ENCODE measurements around the gene FANCC.

The FANCC gene

GRCh38 chr9:95104581-95104960 lies 212.9 kb downstream of the FANCC start:
- peaks cover 0 to 7% of the 10 kb centered on the region in 2 experiments for H3K4me1 ChIP-seq (ENCODE audit: control insufficient read depth in 1 of 2, insufficient read depth in 1 of 2, low read depth in 1 of 2, low read length in 1 of 2)
- H3K36me3 ChIP-seq, result no peaks in the 10 kb centered on the region
- H3K4me3 ChIP-seq (ENCODE audit: low read depth in 1 of 2, low read length in 1 of 2), result no peak overlapping the region
- no peak overlapping the region for H3K27ac ChIP-seq
- TF ChIP-seq, protein P1, sequence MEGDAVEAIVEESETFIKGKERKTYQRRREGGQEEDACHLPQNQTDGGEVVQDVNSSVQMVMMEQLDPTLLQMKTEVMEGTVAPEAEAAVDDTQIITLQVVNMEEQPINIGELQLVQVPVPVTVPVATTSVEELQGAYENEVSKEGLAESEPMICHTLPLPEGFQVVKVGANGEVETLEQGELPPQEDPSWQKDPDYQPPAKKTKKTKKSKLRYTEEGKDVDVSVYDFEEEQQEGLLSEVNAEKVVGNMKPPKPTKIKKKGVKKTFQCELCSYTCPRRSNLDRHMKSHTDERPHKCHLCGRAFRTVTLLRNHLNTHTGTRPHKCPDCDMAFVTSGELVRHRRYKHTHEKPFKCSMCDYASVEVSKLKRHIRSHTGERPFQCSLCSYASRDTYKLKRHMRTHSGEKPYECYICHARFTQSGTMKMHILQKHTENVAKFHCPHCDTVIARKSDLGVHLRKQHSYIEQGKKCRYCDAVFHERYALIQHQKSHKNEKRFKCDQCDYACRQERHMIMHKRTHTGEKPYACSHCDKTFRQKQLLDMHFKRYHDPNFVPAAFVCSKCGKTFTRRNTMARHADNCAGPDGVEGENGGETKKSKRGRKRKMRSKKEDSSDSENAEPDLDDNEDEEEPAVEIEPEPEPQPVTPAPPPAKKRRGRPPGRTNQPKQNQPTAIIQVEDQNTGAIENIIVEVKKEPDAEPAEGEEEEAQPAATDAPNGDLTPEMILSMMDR (IDR thresholded peaks at IDR 0.05), result no peak
- H3K9me3 ChIP-seq, result no peaks in the 10 kb centered on the region
- H3K27me3 ChIP-seq, result no peaks in the 10 kb centered on the region

GRCh38 chr9:95103871-95104580 lies 213.5 kb downstream of the FANCC start:
- no peak overlapping the region for H3K27ac ChIP-seq
- no peak overlapping the region for H3K4me3 ChIP-seq (ENCODE audit: low read depth in 1 of 2, low read length in 1 of 2)
- no peaks in the 10 kb centered on the region for H3K36me3 ChIP-seq
- no peaks in the 10 kb centered on the region for H3K9me3 ChIP-seq
- H3K4me1 ChIP-seq (ENCODE audit: control insufficient read depth in 1 of 2, insufficient read depth in 1 of 2, low read depth in 1 of 2, low read length in 1 of 2), result peaks cover 0 to 7% of the 10 kb centered on the region in 2 experiments
- no peaks in the 10 kb centered on the region for H3K27me3 ChIP-seq
- TF ChIP-seq, protein P1 (IDR thresholded peaks at IDR 0.05), result no peak

DNA sequence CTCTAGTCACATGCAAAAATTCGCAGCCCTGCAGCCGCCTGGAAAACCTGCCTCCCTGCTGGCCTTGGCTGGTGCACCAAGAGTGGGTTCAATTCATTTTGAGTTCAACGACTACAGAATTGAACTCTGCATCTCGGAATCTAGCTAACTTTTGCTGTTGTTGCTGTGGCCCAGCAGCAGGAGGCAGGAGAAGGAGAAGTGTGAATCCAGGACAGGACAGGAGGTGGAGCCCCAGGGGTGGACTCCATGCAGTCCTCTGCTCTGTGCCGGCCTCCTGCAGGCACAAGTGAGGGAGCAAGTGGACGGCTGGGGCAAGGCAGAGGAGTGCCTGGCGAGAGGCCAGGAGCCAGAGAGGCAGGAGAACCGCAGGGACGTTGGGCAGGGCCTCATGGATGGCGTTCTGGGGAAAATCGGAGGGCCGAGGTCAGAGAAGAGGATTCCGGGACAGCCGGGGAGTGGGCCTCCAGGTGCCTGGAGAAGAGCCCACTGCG lies 214.2 kb downstream of the FANCC start:
- H3K36me3 ChIP-seq, result no peaks in the 10 kb centered on the region
- no peaks in the 10 kb centered on the region for H3K27me3 ChIP-seq
- H3K4me3 ChIP-seq (ENCODE audit: low read depth in 1 of 2, low read length in 1 of 2), result no peak overlapping the region
- H3K4me1 ChIP-seq (ENCODE audit: control insufficient read depth in 1 of 2, insufficient read depth in 1 of 2, low read depth in 1 of 2, low read length in 1 of 2), result peaks cover 0 to 7% of the 10 kb centered on the region in 2 experiments
- H3K9me3 ChIP-seq, result no peaks in the 10 kb centered on the region
- TF ChIP-seq, protein P1 (IDR thresholded peaks at IDR 0.05), result no peak
- H3K27ac ChIP-seq, result no peak overlapping the region

DNA sequence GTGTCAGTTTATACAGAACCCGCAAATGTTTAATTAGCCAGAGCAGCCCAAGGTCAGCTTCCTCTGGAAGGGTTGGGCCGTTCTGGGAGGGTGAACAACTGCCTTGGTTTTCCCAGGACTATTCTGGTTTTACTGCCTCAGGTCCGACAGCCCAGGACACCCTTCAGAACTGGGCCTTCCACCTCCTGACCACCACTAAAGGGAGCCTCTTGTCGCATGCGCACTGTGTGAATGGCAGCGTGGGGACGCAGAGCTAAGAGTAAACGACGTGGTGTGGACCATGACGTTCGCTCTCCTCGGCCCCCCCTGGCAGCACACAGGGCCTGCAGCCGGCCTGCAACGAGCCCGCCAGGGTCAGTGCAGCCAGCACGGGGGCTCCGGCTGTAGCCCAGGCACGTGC lies 214.9 kb downstream of the FANCC start:
- no peak overlapping the region for H3K4me3 ChIP-seq (ENCODE audit: low read depth in 1 of 2, low read length in 1 of 2)
- H3K9me3 ChIP-seq, result no peaks in the 10 kb centered on the region
- H3K4me1 ChIP-seq (ENCODE audit: control insufficient read depth in 1 of 2, insufficient read depth in 1 of 2, low read depth in 1 of 2, low read length in 1 of 2), result peaks cover 0 to 7% of the 10 kb centered on the region in 2 experiments
- H3K36me3 ChIP-seq, result no peaks in the 10 kb centered on the region
- H3K27ac ChIP-seq, result no peak overlapping the region
- no peaks in the 10 kb centered on the region for H3K27me3 ChIP-seq
- TF ChIP-seq, protein P1 (IDR thresholded peaks at IDR 0.05), result no peak

DNA sequence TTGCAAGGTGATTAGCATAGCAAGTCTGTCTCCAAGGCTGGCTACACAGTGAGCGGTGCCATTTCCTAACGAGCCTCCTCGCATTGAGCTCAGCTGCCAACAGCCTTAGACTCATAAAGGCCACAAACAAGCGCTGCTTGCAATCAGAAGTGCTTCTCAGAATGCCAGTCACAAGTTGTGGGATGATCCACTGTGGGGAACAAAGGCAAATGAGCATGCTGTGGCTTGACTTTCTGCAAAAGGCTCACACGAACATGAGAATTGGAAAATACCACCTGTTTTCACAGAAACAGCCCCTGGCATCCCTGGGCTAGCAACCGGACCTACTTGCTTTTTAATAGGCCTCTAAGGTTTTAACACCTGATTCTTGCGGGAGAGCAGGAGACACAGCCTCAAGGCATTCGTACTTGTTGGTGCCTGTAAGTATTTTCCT lies 215.5 kb downstream of the FANCC start:
- Histone ChIP-seq H3K9me3 (no peaks in the 10 kb centered on the region), H3K36me3 (no peaks in the 10 kb centered on the region), H3K4me3 (ENCODE audit: low read depth in 1 of 2, low read length in 1 of 2) (no peak overlapping the region), H3K4me1 (ENCODE audit: control insufficient read depth in 1 of 2, insufficient read depth in 1 of 2, low read depth in 1 of 2, low read length in 1 of 2) (peaks cover 0 to 7% of the 10 kb centered on the region in 2 experiments), H3K27me3 (no peaks in the 10 kb centered on the region), H3K27ac (no peak overlapping the region)
- TF ChIP-seq, protein P1 (IDR thresholded peaks at IDR 0.05), result no peak
